ENCODE results near the gene MYO16. TPM values are rescaled to one million over a fixed set of nuclear protein-coding genes. Genes with fewer than 3 reads are reported as not detected.

MYO16 gene
- total RNA-seq, 1 donor from 2014 or later = 0.27 TPM

- intact Hi-C loops (cut with DNase I) = no loop called here
- ATAC-seq (peak; percentile 75), DNase-seq (ENCODE audit: low spot score) (no peak)
Measured at GRCh38 chr13:108948251-108948671, 318.9 kb downstream of the MYO16 start.

- DNase-seq (ENCODE audit: low spot score) = no peak
- ATAC-seq = no peak
- intact Hi-C loops (cut with DNase I) = no loop called here
Measured at GRCh38 chr13:108950333-108951010, 321.1 kb downstream of the MYO16 start.

GRCh38 chr13:108955741-108956140 lies 326.3 kb downstream of the MYO16 start:
- intact Hi-C loops (cut with DNase I) = no loop called here
- DNase-seq (ENCODE audit: low spot score) (no peak), ATAC-seq (no peak)

- DNase-seq (ENCODE audit: low spot score) (no peak), ATAC-seq (peak; percentile 73)
- intact Hi-C loops (cut with DNase I) = no loop called here
Measured at GRCh38 chr13:108957369-108958012, 328.1 kb downstream of the MYO16 start.

- intact Hi-C loops (cut with DNase I) = no loop called here
- no peak for ATAC-seq
- no peak for DNase-seq (ENCODE audit: low spot score)
Measured at GRCh38 chr13:108958013-108958376, 328.6 kb downstream of the MYO16 start.

GRCh38 chr13:108959234-108959633 lies 329.8 kb downstream of the MYO16 start:
- ATAC-seq = no peak
- no peak for DNase-seq (ENCODE audit: low spot score)
- intact Hi-C loops (cut with DNase I) = no loop called here

- intact Hi-C loops (cut with DNase I) = loop anchor here (5.0 to 10.0 kb wide), 2 partner anchors 832 to 1165 kb away; no protein-coding TSS in a partner anchor
- no peak for DNase-seq (ENCODE audit: low spot score)
- ATAC-seq = no peak
Measured at GRCh38 chr13:108960006-108960405, 330.6 kb downstream of the MYO16 start.

- intact Hi-C loops (cut with DNase I) = loop anchor here (5.0 to 10.0 kb wide), 2 partner anchors 831 to 1163 kb away; no protein-coding TSS in a partner anchor
- DNase-seq (ENCODE audit: low spot score) = no peak
- peak; percentile 87 for ATAC-seq
Measured at GRCh38 chr13:108961542-108962125, 332.2 kb downstream of the MYO16 start.

- intact Hi-C loops (cut with DNase I) = loop anchor here (5.0 to 10.0 kb wide), 2 partner anchors 830 to 1162 kb away; no protein-coding TSS in a partner anchor
- DNase-seq (ENCODE audit: low spot score) (no peak), ATAC-seq (no peak)
Measured at GRCh38 chr13:108962654-108963053, 333.2 kb downstream of the MYO16 start.

GRCh38 chr13:108963276-108963810 lies 333.9 kb downstream of the MYO16 start:
- no peak for ATAC-seq
- intact Hi-C loops (cut with DNase I) = loop anchor here (5.0 to 10.0 kb wide), 2 partner anchors 829 to 1161 kb away; no protein-coding TSS in a partner anchor

GRCh38 chr13:108963846-108964600 lies 334.6 kb downstream of the MYO16 start:
- ATAC-seq = no peak
- intact Hi-C loops (cut with DNase I) = loop anchor here (5.0 to 10.0 kb wide), 2 partner anchors 828 to 1161 kb away; no protein-coding TSS in a partner anchor
- no peak for DNase-seq (ENCODE audit: low spot score)

More at GRCh38 chr13:108963276-108963810, 333.9 kb downstream of the MYO16 start:
- DNase-seq (ENCODE audit: low spot score) = no peak

GRCh38 chr13:108964606-108965005 lies 335.2 kb downstream of the MYO16 start:
- intact Hi-C loops (cut with DNase I) = loop anchor here (5.0 to 10.0 kb wide), 2 partner anchors 828 to 1160 kb away; no protein-coding TSS in a partner anchor
- ATAC-seq (no peak), DNase-seq (ENCODE audit: low spot score) (no peak)

- DNase-seq (ENCODE audit: low spot score) (no peak), ATAC-seq (no peak)
- intact Hi-C loops (cut with DNase I) = loop anchor here (10.0 kb wide), 1 partner anchor 1157 kb away; no protein-coding TSS in a partner anchor
Measured at GRCh38 chr13:108967371-108967770, 338.0 kb downstream of the MYO16 start.

- no peak for ATAC-seq
- DNase-seq (ENCODE audit: low spot score) = no peak
- intact Hi-C loops (cut with DNase I) = loop anchor here (10.0 kb wide), 1 partner anchor 1156 kb away; no protein-coding TSS in a partner anchor
Measured at GRCh38 chr13:108968566-108968965, 339.2 kb downstream of the MYO16 start.

GRCh38 chr13:108974686-108975085 lies 345.3 kb downstream of the MYO16 start:
- no peak for DNase-seq (ENCODE audit: low spot score)
- no peak for ATAC-seq
- intact Hi-C loops (cut with DNase I) = no loop called here

GRCh38 chr13:108980237-108980636 lies 350.8 kb downstream of the MYO16 start:
- intact Hi-C loops (cut with DNase I) = no loop called here
- DNase-seq (ENCODE audit: low spot score) (no peak), ATAC-seq (peak; percentile 78)

- ATAC-seq = no peak
- no peak for DNase-seq (ENCODE audit: low spot score)
- intact Hi-C loops (cut with DNase I) = no loop called here
Measured at GRCh38 chr13:108981407-108981806, 352.0 kb downstream of the MYO16 start.

- intact Hi-C loops (cut with DNase I) = no loop called here
- DNase-seq (ENCODE audit: low spot score) (no peak), ATAC-seq (no peak)
Measured at GRCh38 chr13:108983273-108983672, 353.9 kb downstream of the MYO16 start.

Data from sciatic nerve (tissue), 2 donors.